ENCODE data around the gene FANCI. TPM values are rescaled to one million over a fixed set of nuclear protein-coding genes. Genes with fewer than 3 reads are reported as not detected.
"Not testable (repeated sequence)": the region's sequence is repeated elsewhere in the genome, so short reads cannot be mapped to it uniquely, and the experiment has no call there.

Gene FANCI
- total RNA-seq, 1 experiment from 2014 or later, result 49.5 TPM

- ChIA-PET CTCF (no interaction called here), POLR2A (ENCODE audit: unreplicated experiment) (no interaction called here)
- no peak overlapping the region for H3K9ac ChIP-seq (ENCODE audit: low read length)
- no peaks in the 10 kb centered on the region for H3K36me3 ChIP-seq (ENCODE audit: low read depth, low read length)
- H3F3A ChIP-seq (ENCODE audit: low read length, unreplicated experiment), result no peaks in the 10 kb centered on the region
- ATAC-seq, result no peak
- H3K27ac ChIP-seq (ENCODE audit: low read length), result no peak overlapping the region
- no peak for TF ChIP-seq CTCF (conservative IDR thresholded peaks at IDR 0.05; ENCODE audit: low read depth, low read length)
- no peak for TF ChIP-seq EZH2 (IDR thresholded peaks at IDR 0.05; ENCODE audit: low read length, unreplicated experiment)
- TF ChIP-seq EZH2phosphoT487 (IDR thresholded peaks at IDR 0.05; ENCODE audit: borderline replicate concordance, low read length), result no peak
- no peak for DNase-seq
- no peaks in the 10 kb centered on the region for H3K27me3 ChIP-seq (ENCODE audit: low read length)
- no peaks in the 10 kb centered on the region for H3K79me2 ChIP-seq (ENCODE audit: low read length)
- BruUV-seq (replicated peaks), result no TSS peak
- H4K20me1 ChIP-seq (ENCODE audit: low read length), result no peaks in the 10 kb centered on the region
- H3K4me3 ChIP-seq (ENCODE audit: low read length), result no peak overlapping the region
- intact Hi-C loops (cut with micrococcal nuclease), result no loop called here
- peaks cover 13% of the 10 kb centered on the region for H3K4me1 ChIP-seq (ENCODE audit: insufficient read depth, low read length)
- H3K4me2 ChIP-seq (ENCODE audit: low read length), result no peak overlapping the region
- H3K9me3 ChIP-seq (ENCODE audit: low read length), result no peaks in the 10 kb centered on the region
- no peaks in the 10 kb centered on the region for H3K9me2 ChIP-seq (replicated peaks; ENCODE audit: low read length)
- H2AFZ ChIP-seq (ENCODE audit: low read length), result no peak overlapping the region
These were observed 11.9 kb upstream of the FANCI start for GRCh38 chr15:89231832-89232231.

GRCh38 chr15:89239883-89240810, 3.6 kb upstream of the FANCI start:
- peaks cover 13% of the 10 kb centered on the region for H3K79me2 ChIP-seq (ENCODE audit: low read length)
- H3K9me3 ChIP-seq (ENCODE audit: low read length); intact Hi-C loops (cut with micrococcal nuclease); ATAC-seq; H3F3A ChIP-seq (ENCODE audit: low read length, unreplicated experiment); POLR2A ChIA-PET (ENCODE audit: unreplicated experiment); H3K27me3 ChIP-seq (ENCODE audit: low read length); H3K27ac ChIP-seq (ENCODE audit: low read length); H3K4me3 ChIP-seq (ENCODE audit: low read length); H3K9ac ChIP-seq (ENCODE audit: low read length); H3K4me2 ChIP-seq (ENCODE audit: low read length); H3K4me1 ChIP-seq (ENCODE audit: insufficient read depth, low read length); H3K36me3 ChIP-seq (ENCODE audit: low read depth, low read length); H3K9me2 ChIP-seq (replicated peaks; ENCODE audit: low read length); H4K20me1 ChIP-seq (ENCODE audit: low read length); BruUV-seq (replicated peaks); DNase-seq; H2AFZ ChIP-seq (ENCODE audit: low read length); CTCF ChIA-PET: not testable (repeated sequence)

- no peaks in the 10 kb centered on the region for H3F3A ChIP-seq (ENCODE audit: low read length, unreplicated experiment)
- intact Hi-C loops (cut with micrococcal nuclease), result loop anchor here (2.0 kb wide), 1 partner anchor 36 kb away; no protein-coding TSS in a partner anchor
- H3K27me3 ChIP-seq (ENCODE audit: low read length), result no peaks in the 10 kb centered on the region
- TF ChIP-seq EZH2phosphoT487 (IDR thresholded peaks at IDR 0.05; ENCODE audit: borderline replicate concordance, low read length), result no peak
- no peak for TF ChIP-seq CTCF (conservative IDR thresholded peaks at IDR 0.05; ENCODE audit: low read depth, low read length)
- TF ChIP-seq EZH2 (IDR thresholded peaks at IDR 0.05; ENCODE audit: low read length, unreplicated experiment), result no peak
- ChIA-PET CTCF (no interaction called here), POLR2A (ENCODE audit: unreplicated experiment) (no interaction called here)
- H3K4me2 ChIP-seq (ENCODE audit: low read length), result peak overlapping the region; percentile 96
- peaks cover 17% of the 10 kb centered on the region for H3K4me1 ChIP-seq (ENCODE audit: insufficient read depth, low read length)
- peak overlapping the region; percentile 90 for H3K9ac ChIP-seq (ENCODE audit: low read length)
- H3K9me2 ChIP-seq (replicated peaks; ENCODE audit: low read length), result no peaks in the 10 kb centered on the region
- H3K9me3 ChIP-seq (ENCODE audit: low read length), result no peaks in the 10 kb centered on the region
- no peak overlapping the region for H3K27ac ChIP-seq (ENCODE audit: low read length)
- peak overlapping the region; percentile 91 for H3K4me3 ChIP-seq (ENCODE audit: low read length)
- H3K36me3 ChIP-seq (ENCODE audit: low read depth, low read length), result peaks cover 16% of the 10 kb centered on the region
- peaks cover 40% of the 10 kb centered on the region for H3K79me2 ChIP-seq (ENCODE audit: low read length)
- BruUV-seq (replicated peaks), result TSS peak; percentile 92
- peak overlapping the region; percentile 99 for H2AFZ ChIP-seq (ENCODE audit: low read length)
- peaks cover 5% of the 10 kb centered on the region; the same call in 1 of the 2 replicates for H4K20me1 ChIP-seq (ENCODE audit: low read length)
- DNase-seq (no peak), ATAC-seq (no peak)
These were observed 611 bp upstream of the FANCI start for GRCh38 chr15:89243046-89243690.

Measured in PC-3 (cell line).